Measurements from ENCODE around the gene SLC7A8.

DNA sequence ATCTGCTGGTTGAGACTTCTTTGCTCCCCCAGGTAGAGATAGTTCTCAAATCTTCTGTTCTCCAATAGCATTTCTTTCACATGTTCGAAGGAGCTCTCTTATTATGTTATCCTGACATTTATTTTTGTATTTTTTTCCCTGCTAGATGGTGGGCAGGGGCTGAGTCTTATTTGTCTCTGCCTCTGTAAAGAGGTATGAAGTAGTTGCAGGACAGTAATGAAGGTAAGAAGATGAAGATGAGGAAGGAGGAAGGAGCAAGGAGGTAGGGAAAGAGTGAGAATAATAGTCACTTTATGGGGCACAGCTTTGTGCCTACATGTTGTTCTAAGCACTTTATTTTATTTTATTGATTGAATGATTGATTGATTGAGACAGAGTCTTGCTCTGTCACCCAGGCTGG, 73.7 kb downstream of the SLC7A8 start:
- no peak for TF ChIP-seq TAF1 (IDR thresholded peaks at IDR 0.05; ENCODE audit: low read depth)
- no peak for TF ChIP-seq EP300 (IDR thresholded peaks at IDR 0.05; ENCODE audit: borderline replicate concordance)
- no peak for TF ChIP-seq TEAD4 (IDR thresholded peaks at IDR 0.05)
- TF ChIP-seq, protein P1, sequence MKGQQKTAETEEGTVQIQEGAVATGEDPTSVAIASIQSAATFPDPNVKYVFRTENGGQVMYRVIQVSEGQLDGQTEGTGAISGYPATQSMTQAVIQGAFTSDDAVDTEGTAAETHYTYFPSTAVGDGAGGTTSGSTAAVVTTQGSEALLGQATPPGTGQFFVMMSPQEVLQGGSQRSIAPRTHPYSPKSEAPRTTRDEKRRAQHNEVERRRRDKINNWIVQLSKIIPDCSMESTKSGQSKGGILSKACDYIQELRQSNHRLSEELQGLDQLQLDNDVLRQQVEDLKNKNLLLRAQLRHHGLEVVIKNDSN (IDR thresholded peaks at IDR 0.05), result no peak
- TF ChIP-seq YY1 (IDR thresholded peaks at IDR 0.05; ENCODE audit: low read depth), result no peak
- no peak for TF ChIP-seq FOXM1 (IDR thresholded peaks at IDR 0.05; ENCODE audit: borderline replicate concordance, low read depth)
- TF ChIP-seq CEBPB (IDR thresholded peaks at IDR 0.05), result no peak
- no peak for TF ChIP-seq CREB1 (IDR thresholded peaks at IDR 0.05; ENCODE audit: low read depth)
- TF ChIP-seq, protein P2, sequence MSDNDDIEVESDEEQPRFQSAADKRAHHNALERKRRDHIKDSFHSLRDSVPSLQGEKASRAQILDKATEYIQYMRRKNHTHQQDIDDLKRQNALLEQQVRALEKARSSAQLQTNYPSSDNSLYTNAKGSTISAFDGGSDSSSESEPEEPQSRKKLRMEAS (IDR thresholded peaks at IDR 0.05), result no peak
- TF ChIP-seq TCF12 (IDR thresholded peaks at IDR 0.05; ENCODE audit: low read depth), result no peak
- no peak for TF ChIP-seq RAD21 (IDR thresholded peaks at IDR 0.05; ENCODE audit: low read depth)
- no peak for TF ChIP-seq EGR1 (IDR thresholded peaks at IDR 0.05)
- TF ChIP-seq, protein P3, sequence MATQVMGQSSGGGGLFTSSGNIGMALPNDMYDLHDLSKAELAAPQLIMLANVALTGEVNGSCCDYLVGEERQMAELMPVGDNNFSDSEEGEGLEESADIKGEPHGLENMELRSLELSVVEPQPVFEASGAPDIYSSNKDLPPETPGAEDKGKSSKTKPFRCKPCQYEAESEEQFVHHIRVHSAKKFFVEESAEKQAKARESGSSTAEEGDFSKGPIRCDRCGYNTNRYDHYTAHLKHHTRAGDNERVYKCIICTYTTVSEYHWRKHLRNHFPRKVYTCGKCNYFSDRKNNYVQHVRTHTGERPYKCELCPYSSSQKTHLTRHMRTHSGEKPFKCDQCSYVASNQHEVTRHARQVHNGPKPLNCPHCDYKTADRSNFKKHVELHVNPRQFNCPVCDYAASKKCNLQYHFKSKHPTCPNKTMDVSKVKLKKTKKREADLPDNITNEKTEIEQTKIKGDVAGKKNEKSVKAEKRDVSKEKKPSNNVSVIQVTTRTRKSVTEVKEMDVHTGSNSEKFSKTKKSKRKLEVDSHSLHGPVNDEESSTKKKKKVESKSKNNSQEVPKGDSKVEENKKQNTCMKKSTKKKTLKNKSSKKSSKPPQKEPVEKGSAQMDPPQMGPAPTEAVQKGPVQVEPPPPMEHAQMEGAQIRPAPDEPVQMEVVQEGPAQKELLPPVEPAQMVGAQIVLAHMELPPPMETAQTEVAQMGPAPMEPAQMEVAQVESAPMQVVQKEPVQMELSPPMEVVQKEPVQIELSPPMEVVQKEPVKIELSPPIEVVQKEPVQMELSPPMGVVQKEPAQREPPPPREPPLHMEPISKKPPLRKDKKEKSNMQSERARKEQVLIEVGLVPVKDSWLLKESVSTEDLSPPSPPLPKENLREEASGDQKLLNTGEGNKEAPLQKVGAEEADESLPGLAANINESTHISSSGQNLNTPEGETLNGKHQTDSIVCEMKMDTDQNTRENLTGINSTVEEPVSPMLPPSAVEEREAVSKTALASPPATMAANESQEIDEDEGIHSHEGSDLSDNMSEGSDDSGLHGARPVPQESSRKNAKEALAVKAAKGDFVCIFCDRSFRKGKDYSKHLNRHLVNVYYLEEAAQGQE (IDR thresholded peaks at IDR 0.05; ENCODE audit: low read depth), result no peak

Data from Ishikawa (cell line).